NCI-H748 (cell line): ENCODE results near the gene DTNB.
A peak's percentile ranks its signal among the peaks of the same experiment; 100 is the strongest.

ENCODE experiments used
- DNase-seq: peaks from one replicate; lab custom pipeline; 2025; ENCODE audit not compliant: unreplicated experiment; lab: John Stamatoyannopoulos, UW

DTNB gene

GRCh38 chr2:25400576-25401216, 272.7 kb downstream of the DTNB start:
- DNase-seq, result peak; percentile 57

GRCh38 chr2:25400169-25400568, 273.2 kb downstream of the DTNB start:
- DNase-seq, result peak; percentile 49

- no peak for DNase-seq
Measured at GRCh38 chr2:25398534-25398933, 274.8 kb downstream of the DTNB start.

GRCh38 chr2:25397777-25398176, 275.6 kb downstream of the DTNB start:
- DNase-seq, result no peak

- no peak for DNase-seq
Measured at GRCh38 chr2:25389161-25389560, 284.2 kb downstream of the DTNB start.

GRCh38 chr2:25388491-25388890, 284.9 kb downstream of the DTNB start:
- no peak for DNase-seq

- no peak for DNase-seq
Measured at GRCh38 chr2:25387876-25388449, 285.4 kb downstream of the DTNB start.

- no peak for DNase-seq
Measured at GRCh38 chr2:25386971-25387875, 286.2 kb downstream of the DTNB start.

GRCh38 chr2:25385910-25386309, 287.5 kb downstream of the DTNB start:
- no peak for DNase-seq

- no peak for DNase-seq
Measured at GRCh38 chr2:25383806-25384205, 289.6 kb downstream of the DTNB start.

- no peak for DNase-seq
Measured at GRCh38 chr2:25381502-25381901, 291.9 kb downstream of the DTNB start.

GRCh38 chr2:25380586-25381375, 292.6 kb downstream of the DTNB start:
- DNase-seq, result no peak

- no peak for DNase-seq
Measured at GRCh38 chr2:25380023-25380422, 293.4 kb downstream of the DTNB start.

- DNase-seq, result no peak
Measured at GRCh38 chr2:25379535-25379934, 293.8 kb downstream of the DTNB start.

- no peak for DNase-seq
Measured at GRCh38 chr2:25378731-25379490, 294.5 kb downstream of the DTNB start.

GRCh38 chr2:25377822-25378421, 295.5 kb downstream of the DTNB start:
- no peak for DNase-seq

GRCh38 chr2:25376750-25377621, 296.4 kb downstream of the DTNB start:
- peak; percentile 92 for DNase-seq

GRCh38 chr2:25375989-25376545, 297.3 kb downstream of the DTNB start:
- no peak for DNase-seq
